Heart left ventricle (tissue), 16 donors: ENCODE results near the gene TCF4. TPM values are rescaled to one million over a fixed set of nuclear protein-coding genes. Genes with fewer than 3 reads are reported as not detected.

Experiments
- ATAC-seq, 4 donors: fragments of 200-7000 bp; cut with Tn5 transposase; one replicate each; pipeline ENCODE4 v1.9.1; 2020 to 2022; ENCODE audit warnings: moderate library complexity in 4 of 4, mild to moderate bottlenecking in 3 of 4, moderate number of reproducible peaks in 1 of 4
- DNase-seq, 5 donors: peaks; one replicate each; pipeline ENCODE4 v3.0.0-alpha.2; 2020
- H3K27ac ChIP-seq, 12 donors: fragments of 200-600 bp; sonication (generic) in 4 of 12; one replicate each; pipeline versions ENCODE4 v1.5.0 to v1.8.0; 2016 to 2022; ENCODE audit warnings: mild to moderate bottlenecking in 2 of 12
- H3K27me3 ChIP-seq, 9 donors: fragments of 200-600 bp; sonication (generic) in 2 of 9; one replicate each; pipeline versions ENCODE4 v1.5.1 to v1.8.0; 2016 to 2022; ENCODE audit warnings: mild to moderate bottlenecking in 3 of 9
- H3K36me3 ChIP-seq, 9 donors: fragments of 200-600 bp; sonication (generic) in 2 of 9; one replicate each; pipeline versions ENCODE4 v1.5.0 to v1.8.0; 2018 to 2022; ENCODE audit warnings: mild to moderate bottlenecking in 2 of 9
- H3K4me1 ChIP-seq, 12 donors: fragments of 200-600 bp; sonication (generic) in 4 of 12; one replicate each; pipeline versions ENCODE4 v1.5.0 to v1.8.0; 2016 to 2022; ENCODE audit warnings: mild to moderate bottlenecking in 3 of 12
- H3K4me3 ChIP-seq, 12 donors: fragments of 200-600 bp; sonication (generic) in 4 of 12; one replicate each; pipeline versions ENCODE4 v1.5.0 to v1.8.0; 2017 to 2022; ENCODE audit warnings: mild to moderate bottlenecking in 9 of 12, moderate library complexity in 4 of 12
- H3K9me3 ChIP-seq, 12 donors: fragments of 200-600 bp; sonication (generic) in 4 of 12; one replicate each; pipeline versions ENCODE4 v1.5.0 to v1.8.0; 2016 to 2022; ENCODE audit warnings: mild to moderate bottlenecking in 1 of 12
- POLR2A ChIP-seq, 2 donors: fragments of 450-650 bp; IDR thresholded peaks; one replicate each; pipeline ENCODE4 v1.6.1; 2017; ENCODE audit warnings: antibody characterized with exemption in 2 of 2, mild to moderate bottlenecking in 2 of 2, moderate library complexity in 2 of 2
- WGBS, 4 donors: extraction: QIAGEN DNeasy Blood & Tissue Kit in 2 of 4; methylation state at CpG; one replicate each; pipeline versions ENCODE4 v1.1.5 to v1.1.7; 2013 to 2018; 5-methylcytosine and 5-hydroxymethylcytosine counted together
- intact Hi-C, 10 donors: fragments of 100-400 bp; cut with DNase I; formaldehyde crosslinking; loops; one replicate each; pipeline versions ENCODE4 v1.11.1 to v1.14.2; 2022
- polyA plus RNA-seq, 2 donors: library from polyadenylated mRNA; stranded (reverse); fragments of 200-250 nt; gene quantifications; one replicate each; pipeline ENCODE4 v1.2.3, GENCODE V29; 2013
- total RNA-seq, 9 donors: library from RNA; depleted of rRNA in 2 of 9; stranded (reverse); fragments of >200 nt in 2 of 9; fragmentation: NEBNext Ultra II Directional in 3 of 9; extraction: Animal tissue kit (Norgen Biotek cat#: 25700) in 3 of 9; gene quantifications; one replicate each; pipeline versions ENCODE4 v1.1.0 to v1.2.4, GENCODE V29; 2016 to 2023
- TF ChIP-seq, protein P1 (sequence below), 12 donors: fragments of 200-600 bp; sonication (generic) in 4 of 12; IDR thresholded peaks; one replicate each; pipeline versions ENCODE4 v1.5.0 to v1.8.0; 2018 to 2022; ENCODE audit warnings: antibody characterized with exemption in 12 of 12, mild to moderate bottlenecking in 5 of 12
- donor health status: ischemic (EF 13 %, LVEDD 7.1; RV severe dilation, severe dysfunction).
- donor health status: healthy with polysubstance abuse.
- donor health status: DM: no; HTN: yes; CAD: no.
- donor health status: DM: no; HTN: no; CAD: no.
- donor health status: ischemic (EF 25% LVEDD 6.9; RV normal size, moderate dysfunction).
- donor health status: ischemic (EF 25% LVEDD 5.7; RV mildly dilated, moderate dysfunction).
- donor health status: healthy.
- donor health status: DM: yes; HTN: yes; CAD: no.
- donor health status: ischemic (EF 35%, LVEDD 5.7; RV mildly dilated, moderate dysfunction).
- donor health status: nonischemic (EF 11% LVEDD 7.7; RV severe dilation, severe dysfunction).
- donor health status: DM: yes; HTN: yes; CAD: no.
- donor health status: PGD.
- donor health status: ischemic (EF 29% LVEDD 5.4; RV normal size, mild dysfunction).
- donor health status: nonischemic (EF 23%, LVEDD 6.1; RV moderate dilation, normal function).

TCF4 gene
- total and polyA plus RNA-seq, 11 donors: 12.8 to 119 (median 71.5) TPM

- intact Hi-C loops: no loop called here
- Histone ChIP-seq H3K9me3 (no peaks in the 10 kb centered on the region), H3K4me3 (no peak overlapping the region), H3K27ac (peak overlapping the region in 4 of 12 donors; percentile 5 to 40 (median 22)), H3K27me3 (no peaks in the 10 kb centered on the region), H3K36me3 (peaks cover 0 to 4% (median 0%) of the 10 kb centered on the region in 9 donors), H3K4me1 (peaks cover 0 to 45% (median 11%) of the 10 kb centered on the region in 12 donors)
- no peak for DNase-seq
- TF ChIP-seq POLR2A (IDR thresholded peaks at IDR 0.05): no peak
- TF ChIP-seq, protein P1, sequence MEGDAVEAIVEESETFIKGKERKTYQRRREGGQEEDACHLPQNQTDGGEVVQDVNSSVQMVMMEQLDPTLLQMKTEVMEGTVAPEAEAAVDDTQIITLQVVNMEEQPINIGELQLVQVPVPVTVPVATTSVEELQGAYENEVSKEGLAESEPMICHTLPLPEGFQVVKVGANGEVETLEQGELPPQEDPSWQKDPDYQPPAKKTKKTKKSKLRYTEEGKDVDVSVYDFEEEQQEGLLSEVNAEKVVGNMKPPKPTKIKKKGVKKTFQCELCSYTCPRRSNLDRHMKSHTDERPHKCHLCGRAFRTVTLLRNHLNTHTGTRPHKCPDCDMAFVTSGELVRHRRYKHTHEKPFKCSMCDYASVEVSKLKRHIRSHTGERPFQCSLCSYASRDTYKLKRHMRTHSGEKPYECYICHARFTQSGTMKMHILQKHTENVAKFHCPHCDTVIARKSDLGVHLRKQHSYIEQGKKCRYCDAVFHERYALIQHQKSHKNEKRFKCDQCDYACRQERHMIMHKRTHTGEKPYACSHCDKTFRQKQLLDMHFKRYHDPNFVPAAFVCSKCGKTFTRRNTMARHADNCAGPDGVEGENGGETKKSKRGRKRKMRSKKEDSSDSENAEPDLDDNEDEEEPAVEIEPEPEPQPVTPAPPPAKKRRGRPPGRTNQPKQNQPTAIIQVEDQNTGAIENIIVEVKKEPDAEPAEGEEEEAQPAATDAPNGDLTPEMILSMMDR (IDR thresholded peaks at IDR 0.05): no peak
- 70 to 82% (median 77%) methylated on average over 5 of the region's 5 CpGs for WGBS, 4 donors
- ATAC-seq: no peak
Observed at GRCh38 chr18:55547705-55548056, 40.3 kb downstream of the TCF4 start.

- WGBS, 4 donors: 32 to 36% (median 35%) methylated on average over 5 of the region's 5 CpGs
- TF ChIP-seq POLR2A (IDR thresholded peaks at IDR 0.05): no peak
- TF ChIP-seq, protein P1 (IDR thresholded peaks at IDR 0.05): no peak
- H3K27ac ChIP-seq: peak overlapping the region in 7 of 12 donors; percentile 5 to 40 (median 19)
- intact Hi-C loops: no loop called here
- H3K4me1 ChIP-seq: peaks cover 0 to 45% (median 11%) of the 10 kb centered on the region in 12 donors
- peak in 4 of 5 donors; percentile 29 to 45 (median 34) for DNase-seq
- ATAC-seq: peak in 3 of 4 donors; percentile 74 to 87 (median 79)
- no peaks in the 10 kb centered on the region for H3K9me3 ChIP-seq
- H3K27me3 ChIP-seq: no peaks in the 10 kb centered on the region
- peaks cover 0 to 4% (median 0%) of the 10 kb centered on the region in 9 donors for H3K36me3 ChIP-seq
- H3K4me3 ChIP-seq: peak overlapping the region in 3 of 12 donors; percentile 1 to 7 (median 3)
Observed at GRCh38 chr18:55546851-55547704, 40.9 kb downstream of the TCF4 start.

DNA sequence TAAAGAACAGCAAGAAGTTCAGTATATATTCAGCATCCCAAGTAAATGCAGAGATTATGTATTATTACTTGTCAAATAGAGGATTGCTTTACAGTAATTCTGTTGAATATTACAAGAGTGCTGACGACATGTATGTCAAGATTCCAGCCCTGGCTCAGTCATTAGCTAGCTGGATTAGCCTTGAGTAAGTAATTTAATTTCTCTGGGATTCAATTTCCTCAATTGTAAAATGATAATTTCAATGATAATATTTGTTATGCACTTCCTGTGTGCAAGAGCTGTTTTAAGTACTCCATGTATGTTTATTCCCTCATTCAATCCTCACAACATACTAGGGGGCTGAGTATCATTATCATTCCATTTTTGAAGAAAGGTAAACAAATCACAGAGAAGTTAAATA is 44.0 kb downstream of the TCF4 start:
- ATAC-seq (no peak), DNase-seq (no peak)
- intact Hi-C loops: no loop called here
- Histone ChIP-seq H3K4me3 (no peak overlapping the region), H3K27me3 (no peaks in the 10 kb centered on the region), H3K27ac (no peak overlapping the region), H3K4me1 (peaks cover 0 to 40% (median 11%) of the 10 kb centered on the region in 12 donors), H3K9me3 (peaks cover 0 to 12% (median 0%) of the 10 kb centered on the region in 12 donors), H3K36me3 (no peaks in the 10 kb centered on the region)
- TF ChIP-seq POLR2A (IDR thresholded peaks at IDR 0.05): no peak
- TF ChIP-seq, protein P1 (IDR thresholded peaks at IDR 0.05): no peak
- 73 to 89% (median 81%) methylated on average over 1 of the region's 1 CpG for whole genome bisulfite sequencing, 4 donors

GRCh38 chr18:55543130-55543704 is 44.8 kb downstream of the TCF4 start:
- TF ChIP-seq POLR2A (IDR thresholded peaks at IDR 0.05): no peak
- TF ChIP-seq, protein P1 (IDR thresholded peaks at IDR 0.05): no peak
- no peak overlapping the region for H3K27ac ChIP-seq
- no peak for DNase-seq
- H3K4me3 ChIP-seq: no peak overlapping the region
- no peaks in the 10 kb centered on the region for H3K36me3 ChIP-seq
- no peak for ATAC-seq
- H3K9me3 ChIP-seq: peaks cover 0 to 12% (median 0%) of the 10 kb centered on the region in 12 donors
- 80 to 86% (median 80%) methylated on average over 2 of the region's 2 CpGs for WGBS, 4 donors
- H3K27me3 ChIP-seq: no peaks in the 10 kb centered on the region
- intact Hi-C loops: no loop called here
- peaks cover 0 to 35% (median 11%) of the 10 kb centered on the region in 12 donors for H3K4me1 ChIP-seq
